ENCODE data around the gene MARCHF4.

DNA sequence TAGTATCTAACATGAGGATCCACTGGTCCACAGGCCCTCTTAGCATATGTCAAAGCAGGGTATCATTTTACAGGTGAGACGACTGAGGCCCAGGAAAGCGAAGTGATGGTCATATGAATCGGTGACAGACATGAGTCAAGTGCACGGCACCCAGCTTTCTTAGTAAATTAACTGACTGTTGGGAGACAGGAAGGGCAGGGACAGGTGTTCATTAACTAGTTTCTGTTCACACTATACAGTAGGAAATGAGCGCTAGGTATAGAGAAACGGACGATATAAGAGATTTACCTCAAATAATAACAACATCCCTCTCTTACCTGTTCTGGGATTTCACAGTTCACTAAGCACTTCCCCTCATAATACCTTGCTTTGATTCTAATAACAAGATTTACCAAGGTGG lies 38.3 kb upstream of the MARCHF4 start:
- TF ChIP-seq, protein P1, sequence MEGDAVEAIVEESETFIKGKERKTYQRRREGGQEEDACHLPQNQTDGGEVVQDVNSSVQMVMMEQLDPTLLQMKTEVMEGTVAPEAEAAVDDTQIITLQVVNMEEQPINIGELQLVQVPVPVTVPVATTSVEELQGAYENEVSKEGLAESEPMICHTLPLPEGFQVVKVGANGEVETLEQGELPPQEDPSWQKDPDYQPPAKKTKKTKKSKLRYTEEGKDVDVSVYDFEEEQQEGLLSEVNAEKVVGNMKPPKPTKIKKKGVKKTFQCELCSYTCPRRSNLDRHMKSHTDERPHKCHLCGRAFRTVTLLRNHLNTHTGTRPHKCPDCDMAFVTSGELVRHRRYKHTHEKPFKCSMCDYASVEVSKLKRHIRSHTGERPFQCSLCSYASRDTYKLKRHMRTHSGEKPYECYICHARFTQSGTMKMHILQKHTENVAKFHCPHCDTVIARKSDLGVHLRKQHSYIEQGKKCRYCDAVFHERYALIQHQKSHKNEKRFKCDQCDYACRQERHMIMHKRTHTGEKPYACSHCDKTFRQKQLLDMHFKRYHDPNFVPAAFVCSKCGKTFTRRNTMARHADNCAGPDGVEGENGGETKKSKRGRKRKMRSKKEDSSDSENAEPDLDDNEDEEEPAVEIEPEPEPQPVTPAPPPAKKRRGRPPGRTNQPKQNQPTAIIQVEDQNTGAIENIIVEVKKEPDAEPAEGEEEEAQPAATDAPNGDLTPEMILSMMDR (conservative IDR thresholded peaks at IDR 0.05; ENCODE audit: low read depth, low read length), result no peak
- no peak for TF ChIP-seq EZH2 (IDR thresholded peaks at IDR 0.05; ENCODE audit: borderline replicate concordance, low read depth, low read length, poor library complexity, severe bottlenecking)
